OCI-LY1 (cell line): ENCODE results near the gene NLRP5.

Experiments
- H2AFZ ChIP-seq: fragments of 200-600 bp; sonication (generic), shearing (Covaris generic); 2 replicates; pipeline ENCODE4 v1.6.0; 2014; ENCODE audit warnings: antibody characterized with exemption, mild to moderate bottlenecking, low read length
- H3F3A ChIP-seq: fragments of 200-600 bp; sonication (generic), shearing (Covaris generic); 2 replicates; pipeline ENCODE4 v1.6.0; 2014; ENCODE audit warnings: mild to moderate bottlenecking, antibody characterized with exemption, low read length, moderate library complexity; ENCODE audit not compliant: insufficient read depth
- H3K27ac ChIP-seq: fragments of 200-600 bp; sonication (generic); 2 replicates; pipeline ENCODE4 v1.5.1; 2014; ENCODE audit warnings: low read length, mixed run types, mild to moderate bottlenecking, low read depth; ENCODE audit not compliant: poor library complexity, severe bottlenecking
- H3K27me3 ChIP-seq: fragments of 200-600 bp; sonication (generic); 2 replicates; pipeline ENCODE4 v1.6.0; 2014; ENCODE audit warnings: antibody characterized with exemption, mild to moderate bottlenecking, low read length, moderate library complexity; ENCODE audit not compliant: insufficient read depth
- H3K36me3 ChIP-seq: fragments of 200-600 bp; sonication (generic); 2 replicates; pipeline ENCODE4 v1.6.1; 2014; ENCODE audit warnings: mild to moderate bottlenecking, antibody characterized with exemption, low read length, moderate library complexity, mixed read lengths; ENCODE audit not compliant: insufficient read depth
- H3K4me1 ChIP-seq: fragments of 200-600 bp; sonication (generic); 2 replicates; pipeline ENCODE4 v1.5.1; 2014; ENCODE audit warnings: mild to moderate bottlenecking, low read length, moderate library complexity; ENCODE audit not compliant: insufficient read depth, severe bottlenecking
- H3K4me2 ChIP-seq: fragments of 200-600 bp; sonication (generic), shearing (Covaris generic); 2 replicates; pipeline ENCODE4 v1.6.1; 2014; ENCODE audit warnings: low read length
- H3K4me3 ChIP-seq: fragments of 200-600 bp; sonication (generic); 2 replicates; pipeline ENCODE4 v1.5.1; 2014; ENCODE audit warnings: low read length, low read depth, mild to moderate bottlenecking, mixed read lengths; ENCODE audit not compliant: poor library complexity, severe bottlenecking
- H3K79me2 ChIP-seq: fragments of 200-600 bp; shearing (Covaris generic); 2 replicates; pipeline ENCODE4 v1.6.1; 2016; ENCODE audit warnings: mixed run types, low read length, mixed read lengths; ENCODE audit not compliant: insufficient read depth
- H3K9ac ChIP-seq: fragments of 200-600 bp; sonication (generic), shearing (Covaris generic); 2 replicates; pipeline ENCODE4 v1.6.1; 2014; ENCODE audit warnings: mild to moderate bottlenecking, low read length, mixed read lengths
- H3K9me2 ChIP-seq: fragments of 200-600 bp; sonication (generic), shearing (Covaris generic); 2 replicates; pipeline ENCODE4 v1.6.1; 2014; ENCODE audit warnings: low read depth, mild to moderate bottlenecking, low read length, mixed read lengths
- H3K9me3 ChIP-seq: fragments of 200-600 bp; shearing (Covaris generic); 2 replicates; pipeline ENCODE4 v1.6.1; 2014; ENCODE audit warnings: low read length, mixed read lengths
- H4K20me1 ChIP-seq: fragments of 200-600 bp; sonication (generic), shearing (Covaris generic); 2 replicates; pipeline ENCODE4 v1.6.0; 2016; ENCODE audit warnings: mild to moderate bottlenecking, low read length; ENCODE audit not compliant: insufficient read depth
- EZH2 ChIP-seq: fragments of 200-600 bp; sonication (generic), shearing (Covaris generic); IDR thresholded peaks from 2 replicates; pipeline ENCODE4 v1.8.0; 2017; ENCODE audit warnings: borderline replicate concordance, mixed run types, mild to moderate bottlenecking, antibody characterized with exemption, low read length, moderate library complexity, mixed read lengths
- TF ChIP-seq, protein P1 (sequence below): fragments of 200-600 bp; sonication (generic), shearing (Covaris generic); IDR thresholded peaks from 2 replicates; pipeline ENCODE4 v1.5.1; 2017; ENCODE audit warnings: mild to moderate bottlenecking, antibody characterized with exemption, low read length, moderate library complexity, mixed read lengths

Gene NLRP5

DNA sequence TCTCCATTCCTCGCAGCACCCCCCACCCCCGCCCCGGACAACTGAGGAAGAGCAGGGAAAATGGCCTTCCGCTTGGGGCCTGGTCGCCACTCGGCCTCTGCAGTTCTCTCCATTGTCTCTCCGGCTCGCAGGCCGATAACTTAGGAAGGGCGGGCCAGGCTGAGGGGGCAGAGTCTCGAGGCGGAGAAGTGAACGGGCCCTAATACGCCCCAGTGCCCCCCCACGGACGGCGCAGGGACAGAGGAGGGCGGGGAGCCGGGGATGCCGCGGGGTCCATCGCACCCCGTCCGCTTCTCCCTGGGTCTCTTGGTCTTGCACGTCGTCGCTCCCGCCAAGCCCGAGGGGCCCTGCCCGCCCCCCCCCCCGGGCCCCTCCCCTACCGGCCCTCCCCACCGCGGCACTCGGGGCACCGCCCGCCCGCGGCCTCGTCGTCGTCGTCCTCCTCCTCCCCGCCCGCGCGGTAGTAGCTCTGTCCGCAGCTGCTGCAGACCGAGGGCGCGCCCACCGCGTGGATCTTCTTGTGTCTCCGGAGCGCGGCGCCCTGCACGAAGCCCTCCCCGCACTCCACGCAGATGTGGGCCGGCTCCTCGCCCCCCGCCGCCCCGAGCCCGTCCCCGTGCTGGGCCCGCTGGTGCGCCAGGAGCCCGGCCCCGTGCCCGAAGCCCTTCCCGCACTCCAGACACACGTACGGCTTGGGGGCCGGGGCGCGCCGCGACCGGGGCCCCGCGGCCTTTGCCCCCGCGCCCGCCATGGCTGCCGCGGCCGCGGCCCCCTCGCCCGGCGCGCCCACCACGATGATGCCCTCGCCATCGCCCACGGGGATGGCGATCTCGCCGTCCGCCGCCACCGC is 101.3 kb downstream of the NLRP5 start:
- no peak for TF ChIP-seq EZH2
- Histone ChIP-seq H3K4me1 (no peaks in the 10 kb centered on the region), H2AFZ (no peak overlapping the region), H3K4me2 (no peak overlapping the region), H3K27ac (no peak overlapping the region), H3K9me3 (no peaks in the 10 kb centered on the region), H3K36me3 (peaks cover 9% of the 10 kb centered on the region), H3K27me3 (no peaks in the 10 kb centered on the region), H3K9me2 (no peaks in the 10 kb centered on the region), H4K20me1 (no peaks in the 10 kb centered on the region), H3K9ac (no peak overlapping the region), H3K4me3 (no peak overlapping the region), H3F3A (no peaks in the 10 kb centered on the region), H3K79me2 (no peaks in the 10 kb centered on the region)

DNA sequence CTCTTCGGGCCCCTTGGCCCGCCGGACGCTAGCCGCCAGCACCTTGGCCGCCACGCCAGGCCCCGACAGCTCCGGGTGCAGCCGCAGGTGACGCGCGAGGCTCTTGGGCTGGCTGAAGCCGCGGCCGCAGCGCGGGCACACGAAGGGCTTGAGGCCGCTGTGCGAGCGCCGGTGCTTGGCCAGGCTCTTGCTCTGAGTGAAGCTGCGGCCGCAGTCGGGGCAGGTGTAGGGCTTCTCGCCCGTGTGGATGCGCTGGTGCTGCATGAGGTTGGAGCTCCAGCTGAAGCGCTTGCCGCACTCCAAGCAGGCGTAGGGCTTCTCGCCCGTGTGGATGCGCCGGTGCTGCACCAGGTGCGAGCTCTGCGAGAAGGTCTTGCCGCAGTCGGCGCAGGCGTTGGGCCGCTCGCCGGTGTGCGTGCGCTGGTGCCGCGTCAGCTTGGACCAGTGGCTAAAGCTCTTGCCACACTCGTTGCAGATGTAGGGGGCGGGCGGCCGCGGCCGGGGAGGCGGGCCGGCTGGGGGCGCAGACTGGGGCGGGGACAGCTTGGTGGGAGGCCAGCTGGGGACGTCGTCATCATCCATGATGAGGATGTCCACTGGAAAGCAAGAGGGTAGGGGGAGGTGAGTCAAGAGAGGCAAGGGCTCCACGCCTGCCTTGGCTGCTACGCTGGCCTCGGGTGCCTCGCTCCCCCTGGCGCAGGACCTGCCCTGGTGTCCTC is 102.1 kb downstream of the NLRP5 start:
- peaks cover 12% of the 10 kb centered on the region for H3K36me3 ChIP-seq
- H3K9me2 ChIP-seq, result no peaks in the 10 kb centered on the region

DNA sequence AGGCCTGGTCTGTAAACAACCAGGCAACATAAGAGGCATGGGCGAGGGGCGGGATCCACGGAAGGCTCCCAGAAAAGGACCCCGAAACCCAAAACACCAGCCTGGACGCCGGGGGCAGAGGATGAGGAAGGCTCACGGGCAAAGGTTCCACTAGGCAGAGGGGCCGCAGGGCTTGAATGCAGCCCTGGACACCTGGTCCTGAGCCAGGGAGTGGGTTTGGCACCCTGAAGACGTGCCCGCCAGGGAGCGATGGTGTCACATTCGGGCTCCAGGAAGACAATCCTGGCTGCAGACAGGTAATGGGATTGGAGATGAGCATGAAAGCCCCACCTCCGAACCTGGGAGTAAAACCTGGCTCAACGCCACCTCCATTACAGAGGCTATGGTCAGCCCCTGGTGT is 102.8 kb downstream of the NLRP5 start:
- Histone ChIP-seq H3K79me2 (no peaks in the 10 kb centered on the region), H3K27me3 (no peaks in the 10 kb centered on the region), H3K4me2 (no peak overlapping the region), H3K9ac (no peak overlapping the region), H3K27ac (no peak overlapping the region), H3K36me3 (peaks cover 12% of the 10 kb centered on the region), H3K4me3 (no peak overlapping the region), H4K20me1 (no peaks in the 10 kb centered on the region), H3K9me2 (no peaks in the 10 kb centered on the region), H2AFZ (no peak overlapping the region), H3K4me1 (no peaks in the 10 kb centered on the region), H3K9me3 (no peaks in the 10 kb centered on the region), H3F3A (no peaks in the 10 kb centered on the region)
- TF ChIP-seq, protein P1, sequence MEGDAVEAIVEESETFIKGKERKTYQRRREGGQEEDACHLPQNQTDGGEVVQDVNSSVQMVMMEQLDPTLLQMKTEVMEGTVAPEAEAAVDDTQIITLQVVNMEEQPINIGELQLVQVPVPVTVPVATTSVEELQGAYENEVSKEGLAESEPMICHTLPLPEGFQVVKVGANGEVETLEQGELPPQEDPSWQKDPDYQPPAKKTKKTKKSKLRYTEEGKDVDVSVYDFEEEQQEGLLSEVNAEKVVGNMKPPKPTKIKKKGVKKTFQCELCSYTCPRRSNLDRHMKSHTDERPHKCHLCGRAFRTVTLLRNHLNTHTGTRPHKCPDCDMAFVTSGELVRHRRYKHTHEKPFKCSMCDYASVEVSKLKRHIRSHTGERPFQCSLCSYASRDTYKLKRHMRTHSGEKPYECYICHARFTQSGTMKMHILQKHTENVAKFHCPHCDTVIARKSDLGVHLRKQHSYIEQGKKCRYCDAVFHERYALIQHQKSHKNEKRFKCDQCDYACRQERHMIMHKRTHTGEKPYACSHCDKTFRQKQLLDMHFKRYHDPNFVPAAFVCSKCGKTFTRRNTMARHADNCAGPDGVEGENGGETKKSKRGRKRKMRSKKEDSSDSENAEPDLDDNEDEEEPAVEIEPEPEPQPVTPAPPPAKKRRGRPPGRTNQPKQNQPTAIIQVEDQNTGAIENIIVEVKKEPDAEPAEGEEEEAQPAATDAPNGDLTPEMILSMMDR, result no peak
- no peak for TF ChIP-seq EZH2

More for the DNA sequence above, 102.1 kb downstream of the NLRP5 start:
- Histone ChIP-seq H3K9ac (no peak overlapping the region), H3K27me3 (no peaks in the 10 kb centered on the region), H3K27ac (no peak overlapping the region), H2AFZ (no peak overlapping the region), H4K20me1 (no peaks in the 10 kb centered on the region), H3K4me1 (no peaks in the 10 kb centered on the region), H3K79me2 (no peaks in the 10 kb centered on the region), H3K9me3 (no peaks in the 10 kb centered on the region), H3F3A (no peaks in the 10 kb centered on the region), H3K4me3 (no peak overlapping the region), H3K4me2 (no peak overlapping the region)
- TF ChIP-seq, protein P1, result no peak
- TF ChIP-seq EZH2, result no peak
